Stimulated activated CD4-positive, alpha-beta T cell treated with anti-CD3 and anti-CD28 coated beads, Interleukin-15, amount 100 ng/mL, for 24 hours (primary cell): Measurements from ENCODE around the gene TARM1.
"Not testable (repeated sequence)": the region's sequence is repeated elsewhere in the genome, so short reads cannot be mapped to it uniquely, and the experiment has no call there.

Experiments used
- DNase-seq: peaks from one replicate; pipeline ENCODE4 v3.0.0-alpha.2; 2020

TARM1 gene

GRCh38 chr19:54081032-54081431 is at the start of gene TARM1:
TARM1 (minus strand) TSS chr19:54081365; CDS start chr19:54081340, 25 bp downstream.
- DNase-seq: no peak

DNA sequence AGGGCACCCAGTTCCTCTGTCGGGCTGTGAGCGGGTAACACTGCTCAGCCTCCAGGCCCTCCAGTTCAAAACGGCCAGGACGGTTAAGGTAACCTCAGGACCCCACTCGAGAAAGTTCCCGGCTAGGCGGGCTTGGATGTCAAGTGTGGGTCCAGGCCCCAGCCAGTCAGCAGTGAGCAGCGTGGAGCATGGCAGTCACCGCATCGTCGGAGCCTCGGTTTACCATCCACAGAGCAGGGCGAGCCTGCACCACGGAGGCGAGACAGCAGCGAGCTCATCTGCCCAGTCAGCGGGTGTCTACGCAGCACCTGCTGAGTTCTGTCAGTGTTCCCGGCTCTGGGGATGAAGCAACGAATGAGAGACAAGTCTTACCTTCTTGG is 48.4 kb upstream of the TARM1 start:
- no peak for DNase-seq

GRCh38 chr19:54128796-54129616 is 47.8 kb upstream of the TARM1 start:
- no peak for DNase-seq

GRCh38 chr19:54128441-54128725 is 47.2 kb upstream of the TARM1 start:
- no peak for DNase-seq

DNA sequence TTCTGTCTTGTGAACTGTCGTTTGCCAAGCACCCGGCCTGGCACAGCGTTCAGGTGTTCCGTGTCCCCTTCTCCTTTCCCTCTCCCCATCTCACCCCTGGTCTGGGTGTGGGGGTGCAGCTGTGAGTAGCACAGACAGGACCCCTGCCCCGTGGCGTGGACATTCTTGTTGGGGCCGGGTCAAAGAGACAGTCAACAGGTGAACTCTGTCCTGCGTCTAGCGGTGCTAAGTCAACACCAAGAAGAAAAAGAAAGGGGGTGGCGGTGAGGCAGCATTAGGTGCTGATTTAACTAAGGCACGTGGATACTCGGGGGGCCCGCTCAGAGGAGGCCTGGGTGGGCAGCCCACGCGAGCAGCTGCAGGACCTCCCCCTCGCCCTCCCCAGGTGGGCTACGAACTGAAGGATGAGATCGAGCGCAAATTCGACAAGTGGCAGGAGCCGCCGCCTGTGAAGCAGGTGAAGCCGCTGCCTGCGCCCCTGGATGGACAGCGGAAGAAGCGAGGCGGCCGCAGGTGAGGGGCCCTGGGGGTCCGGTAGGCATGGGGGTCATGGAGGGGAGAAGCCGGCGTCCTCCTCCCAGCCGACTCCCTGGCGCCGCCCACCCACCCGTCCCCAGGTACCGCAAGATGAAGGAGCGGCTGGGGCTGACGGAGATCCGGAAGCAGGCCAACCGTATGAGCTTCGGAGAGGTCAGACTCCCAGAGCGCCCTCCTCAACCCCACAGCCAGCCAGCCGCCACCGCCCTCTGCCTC is 46.7 kb upstream of the TARM1 start:
- no peak for DNase-seq

DNA sequence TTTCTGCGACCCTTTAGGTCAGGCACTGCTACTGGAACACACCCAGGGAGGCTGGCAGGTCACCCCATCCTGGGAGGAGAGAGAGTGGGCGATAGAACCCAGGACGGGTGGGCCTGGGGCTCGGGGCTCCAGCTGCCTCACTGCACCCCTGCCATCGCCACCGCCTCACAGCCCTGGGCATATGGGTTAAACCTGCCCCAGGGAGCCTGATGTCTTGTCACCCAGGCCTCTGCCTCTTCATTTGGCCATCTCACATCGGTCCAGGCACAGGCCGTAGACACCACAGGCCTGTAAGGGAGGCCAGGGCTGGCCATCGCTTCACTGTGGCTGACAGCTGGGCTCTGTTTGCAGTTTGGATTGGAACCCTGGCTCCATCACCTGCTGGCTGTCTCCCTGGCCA is 44.5 kb upstream of the TARM1 start:
- no peak for DNase-seq

- DNase-seq: no peak
These were observed 43.2 kb upstream of the TARM1 start for GRCh38 chr19:54124393-54124792.

GRCh38 chr19:54123682-54124081 is 42.5 kb upstream of the TARM1 start:
- DNase-seq: no peak

GRCh38 chr19:54121259-54121658 is 40.1 kb upstream of the TARM1 start:
- DNase-seq: no peak

DNA sequence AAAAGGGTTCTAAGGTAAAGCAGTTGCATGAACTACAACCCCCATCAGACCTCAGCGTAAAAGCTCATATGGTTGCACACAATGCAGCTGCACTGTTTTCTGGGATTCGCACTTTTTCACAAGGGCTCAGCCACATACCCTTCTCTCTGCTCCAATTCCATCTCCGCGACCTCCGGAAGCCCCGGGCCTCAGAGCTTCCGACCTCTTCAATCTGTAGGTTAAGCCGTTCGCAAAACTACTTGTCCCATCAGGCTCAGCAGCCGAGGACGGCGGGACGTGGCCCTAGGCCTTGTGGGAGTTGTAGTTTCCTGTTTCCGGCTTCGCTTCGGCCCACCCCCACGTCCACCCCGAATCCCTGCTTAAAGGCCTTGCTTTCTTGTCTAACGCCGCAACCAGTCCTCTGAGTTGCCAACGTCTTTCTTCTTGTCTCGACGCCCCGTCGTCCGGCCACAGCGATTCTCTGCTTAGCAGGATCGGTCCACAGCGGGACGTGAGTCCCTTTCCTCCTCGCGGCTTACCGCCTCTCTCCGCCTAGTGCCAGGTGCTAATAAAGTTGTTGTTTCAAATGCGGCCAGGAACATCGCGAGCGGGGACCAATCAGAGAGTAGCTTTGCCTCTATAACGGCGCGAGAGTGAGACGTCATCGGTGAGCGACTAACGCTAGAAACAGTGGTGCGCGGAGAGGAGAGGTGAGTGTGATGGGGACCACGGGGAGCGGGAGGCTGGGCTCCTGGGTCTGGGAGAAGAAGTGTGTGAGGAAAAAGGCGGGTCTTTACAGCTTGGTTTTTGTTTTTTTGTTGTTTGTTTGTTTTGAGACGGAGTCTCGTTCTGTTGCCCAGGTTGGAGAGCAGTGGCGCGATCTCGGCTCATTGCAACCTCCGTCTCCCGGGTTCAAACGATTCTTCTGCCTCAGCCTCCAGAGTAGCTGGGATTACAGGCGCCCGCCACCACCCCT is 34.2 kb upstream of the TARM1 start, which contains the start of the genes PRPF31 and TFPT:
Gene PRPF31 (plus strand): TSS at position 646 of the 955 bp plus-strand sequence. CDS start 2,525 bp downstream, outside the sequence.
Gene TFPT (minus strand): TSS at position 549 of the 955 bp plus-strand sequence. CDS start 388 bp downstream, at position 161.
- DNase-seq: peak; percentile 97

GRCh38 chr19:54114340-54115108 is 33.4 kb upstream of the TARM1 start:
- peak; percentile 69 for DNase-seq

GRCh38 chr19:54109651-54110050 is 28.5 kb upstream of the TARM1 start:
- no peak for DNase-seq

GRCh38 chr19:54108496-54108895 is 27.3 kb upstream of the TARM1 start:
- DNase-seq: no peak

DNA sequence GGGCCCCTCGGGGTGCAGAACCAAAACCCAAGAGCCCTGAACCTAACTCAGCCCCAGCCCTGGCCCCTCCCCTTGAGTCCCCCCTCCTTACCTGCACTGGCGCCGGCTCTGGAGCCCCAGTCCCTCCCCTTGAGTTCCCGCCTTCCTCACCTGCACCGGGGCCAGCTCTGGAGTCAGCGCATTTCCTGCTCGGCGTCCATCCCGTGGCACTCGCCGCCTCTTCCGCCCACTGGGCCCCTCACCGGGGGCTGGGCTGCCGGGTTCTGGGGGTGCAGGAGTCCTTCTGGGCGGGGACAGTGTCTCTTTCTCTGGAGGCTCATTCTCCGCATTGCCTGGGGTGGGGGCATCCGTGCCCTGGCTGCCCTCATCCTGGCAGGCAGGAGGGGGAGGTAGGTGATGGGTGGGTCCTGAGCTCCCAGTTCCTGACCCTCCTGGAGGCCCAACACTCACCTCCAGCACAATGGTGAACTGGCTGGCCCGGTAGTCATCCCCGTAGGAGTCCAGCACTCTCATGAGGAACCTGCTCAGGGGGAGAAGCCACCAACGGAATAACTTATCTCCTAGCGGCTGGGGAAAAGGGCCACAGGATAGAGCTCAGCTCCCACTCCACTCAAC is 26.8 kb upstream of the TARM1 start:
- DNase-seq: no peak

- no peak for DNase-seq
These were observed 25.6 kb upstream of the TARM1 start for GRCh38 chr19:54106716-54107115.

DNA sequence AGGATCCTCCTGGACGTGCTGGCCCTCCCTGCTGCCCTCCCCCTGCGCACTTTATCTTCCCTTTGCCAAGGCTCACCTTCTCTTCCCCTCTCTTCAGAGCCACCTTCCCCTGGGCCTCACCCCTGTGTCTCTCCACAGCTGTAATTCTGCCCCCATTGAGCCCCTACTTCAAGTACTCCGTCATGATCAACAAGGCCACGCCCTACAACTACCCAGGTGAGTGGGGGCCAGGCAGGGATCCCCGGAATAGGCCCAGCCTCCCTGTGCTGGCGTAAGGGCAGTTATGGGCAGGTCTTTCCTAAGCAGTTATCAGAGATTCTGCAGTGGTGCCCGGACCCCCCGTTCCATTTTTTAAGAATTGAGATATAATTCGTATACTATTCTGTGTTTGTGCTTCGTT is 24.6 kb upstream of the TARM1 start:
- DNase-seq: no peak

DNA sequence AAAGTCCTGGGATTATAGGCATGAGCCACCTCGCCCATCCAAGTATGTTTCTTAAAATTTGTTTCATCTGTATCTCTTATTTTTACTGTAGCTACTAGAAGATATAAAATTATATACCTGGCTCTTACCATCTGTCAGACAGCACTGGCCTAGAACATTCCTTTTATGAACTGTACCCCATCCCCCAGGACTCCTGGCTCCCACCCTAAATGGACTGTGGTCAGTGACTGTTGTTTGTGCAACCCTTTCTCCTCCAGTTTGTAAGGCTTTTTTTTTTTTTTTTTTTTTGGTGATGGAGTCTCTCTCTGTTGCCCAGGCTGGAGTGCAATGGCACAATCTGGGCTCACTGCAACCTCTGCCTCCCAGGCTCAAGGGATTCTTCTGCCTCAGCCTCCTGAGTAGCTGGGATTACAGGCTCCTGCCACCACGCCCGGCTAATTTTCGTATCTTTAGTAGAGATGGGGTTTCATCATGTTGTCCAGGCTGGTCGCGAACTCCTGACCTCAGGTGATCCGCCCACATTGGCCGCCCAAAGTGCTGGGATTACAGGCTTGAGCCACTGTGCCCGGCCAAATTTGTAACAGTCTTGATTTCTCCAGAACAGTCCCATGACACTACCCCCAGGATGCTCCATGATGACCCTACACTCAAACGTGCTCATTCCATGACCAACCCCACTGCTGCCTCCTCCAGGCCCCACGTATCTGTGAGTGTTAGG is 24.0 kb upstream of the TARM1 start:
- no peak for DNase-seq

- DNase-seq: peak; percentile 97
These were observed 21.4 kb upstream of the TARM1 start, which contains the start of gene NDUFA3 for GRCh38 chr19:54102421-54103169. NDUFA3 (plus strand) TSS chr19:54102855; CDS start chr19:54102879, 24 bp downstream.

DNA sequence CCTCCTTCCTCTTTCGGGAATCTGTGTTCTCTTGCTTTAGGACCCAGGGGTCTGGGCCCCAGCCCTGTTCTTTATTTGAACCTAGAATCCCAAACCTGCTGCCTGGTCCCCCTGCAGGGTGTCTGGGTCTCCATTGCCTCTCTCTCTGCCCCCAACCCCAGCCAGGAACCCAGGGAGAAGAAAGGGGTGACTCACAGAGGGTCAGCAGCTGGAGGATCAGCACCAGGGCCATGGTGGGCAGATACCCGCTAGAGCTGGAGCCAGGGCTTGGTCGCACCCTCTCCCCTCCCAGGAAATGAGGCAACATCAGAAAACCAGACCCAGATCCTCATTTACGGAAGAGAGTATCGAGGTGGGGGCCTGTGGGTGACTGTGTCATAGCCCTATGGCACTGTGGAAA is 19.4 kb upstream of the TARM1 start, which contains the start of gene OSCAR:
Gene OSCAR (minus strand): TSS at position 243 of the 400 bp plus-strand sequence. CDS start 11 bp downstream, at position 232.
- no peak for DNase-seq

- not testable (repeated sequence) for DNase-seq
These were observed 18.7 kb upstream of the TARM1 start for GRCh38 chr19:54099903-54100255.
